K562 (cell line): Measurements from ENCODE around the gene RGS9. TPM values are rescaled to one million over a fixed set of nuclear protein-coding genes. Genes with fewer than 3 reads are reported as not detected.

Experiments
- COPS2 ChIP-seq: fragments of 450-650 bp; conservative IDR thresholded peaks from 2 replicates; pipeline ENCODE4 v1.6.1; 2016; ENCODE audit warnings: mild to moderate bottlenecking, moderate library complexity
- EWSR1 ChIP-seq: fragments of 450-650 bp; IDR thresholded peaks from 2 replicates; pipeline ENCODE4 v1.6.1; 2018; ENCODE audit warnings: borderline replicate concordance, mild to moderate bottlenecking, low read depth, moderate library complexity; ENCODE audit not compliant: partially characterized antibody
- HIVEP1 ChIP-seq: fragments of 250-450 bp; sonication (Bioruptor Pico); IDR thresholded peaks from 2 replicates; pipeline ENCODE4 v1.4.0; 2020; ENCODE audit warnings: mild to moderate bottlenecking
- JUN ChIP-seq, 2 experiments: sonication (generic) in 1 of 2; formaldehyde crosslinking in 1 of 2; IDR thresholded peaks; 2 replicates each; pipeline versions ENCODE4 v1.6.1 to v1.8.0; 2012 to 2022; ENCODE audit warnings: borderline replicate concordance in 2 of 2, mild to moderate bottlenecking in 2 of 2, improper control_type of control experiment in 1 of 2, low read depth in 1 of 2, low read length in 1 of 2, missing genetic modification reagents in 1 of 2
- MCM7 ChIP-seq, 2 experiments: fragments of 450-650 bp; IDR thresholded peaks; 2 replicates each; pipeline ENCODE4 v1.6.1; 2016 to 2018
- MTA2 ChIP-seq: fragments of 450-650 bp; IDR thresholded peaks from 2 replicates; pipeline ENCODE4 v1.6.1; 2016; ENCODE audit warnings: low read depth
- NFE2 ChIP-seq: IDR thresholded peaks from 2 replicates; pipeline ENCODE4 v1.6.1; 2014; ENCODE audit warnings: antibody characterized with exemption, low read depth
- NFXL1 ChIP-seq: fragments of 450-650 bp; formaldehyde crosslinking; IDR thresholded peaks from 2 replicates; pipeline ENCODE4 v1.4.0; 2021; ENCODE audit warnings: mild to moderate bottlenecking
- PHF8 ChIP-seq: fragments of 200-600 bp; sonication (generic); IDR thresholded peaks from 2 replicates; pipeline ENCODE4 v1.6.1; 2012; ENCODE audit warnings: mixed run types, mild to moderate bottlenecking, inconsistent platforms, low read length, moderate library complexity, borderline replicate concordance
- RFX1 ChIP-seq: fragments of 450-650 bp; IDR thresholded peaks from 2 replicates; pipeline ENCODE4 v1.6.1; 2016; ENCODE audit warnings: mild to moderate bottlenecking, moderate library complexity
- SAFB2 ChIP-seq: fragments of 200-400 bp; formaldehyde crosslinking; IDR thresholded peaks from 2 replicates; pipeline ENCODE4 v1.6.1; 2018; ENCODE audit warnings: borderline replicate concordance, low read length, low read depth, moderate library complexity; ENCODE audit not compliant: severe bottlenecking
- SMAD1 ChIP-seq: fragments of 150-350 bp; IDR thresholded peaks from 2 replicates; pipeline ENCODE4 v1.6.1; 2014; ENCODE audit warnings: low read length, low read depth; ENCODE audit not compliant: partially characterized antibody
- THRAP3 ChIP-seq: fragments of 450-650 bp; IDR thresholded peaks from 2 replicates; pipeline ENCODE4 v1.6.1; 2016; ENCODE audit warnings: mild to moderate bottlenecking, inconsistent platforms, borderline replicate concordance
- ZFP30 ChIP-seq: fragments of 250-450 bp; sonication (Bioruptor Pico); IDR thresholded peaks from 2 replicates; pipeline ENCODE4 v1.8.0; 2022; ENCODE audit warnings: moderate library complexity, mild to moderate bottlenecking, inconsistent platforms, borderline replicate concordance
- ZNF174 ChIP-seq: fragments of 250-450 bp; sonication (Bioruptor Pico); IDR thresholded peaks from 2 replicates; pipeline ENCODE4 v1.4.0; 2020; ENCODE audit warnings: mild to moderate bottlenecking
- ZNF224 ChIP-seq: sonication (generic); formaldehyde crosslinking; IDR thresholded peaks from 2 replicates; pipeline ENCODE4 v1.8.0; 2022; ENCODE audit warnings: mild to moderate bottlenecking, missing genetic modification reagents
- ZNF830 ChIP-seq: fragments of 250-450 bp; sonication (Bioruptor Pico); IDR thresholded peaks from 2 replicates; pipeline ENCODE4 v1.5.0; 2021; ENCODE audit warnings: mild to moderate bottlenecking
- polyA plus RNA-seq, 8 experiments: library from polyadenylated mRNA; depleted of rRNA in 4 of 8; stranded (reverse) in 5 of 8; unstranded in 3 of 8; fragments of >200 nt; fragmentation: Nextera tagmentation in 2 of 8; fragmentation: Illumina TruSeq in 1 of 8; extraction: Ambion mirVana in 2 of 8; extraction: Trizol in 1 of 8; gene quantifications; 2 replicates each; pipeline versions ENCODE4 v1.2.1 to v1.2.3, GENCODE V29; 2011 to 2014; ENCODE audit warnings: inconsistent platforms in 1 of 8, missing spikeins in 1 of 8
- total RNA-seq, 7 experiments: library from RNA; depleted of rRNA in 6 of 7; stranded (reverse); fragments of >200 nt in 6 of 7; fragmentation: Illumina TruSeq in 2 of 7; extraction: Trizol in 2 of 7; gene quantifications; 2 replicates each; pipeline versions ENCODE4 v1.2.1 to v1.2.3, GENCODE V29; 2011 to 2021; ENCODE audit warnings: low replicate concordance in 1 of 7
- TF ChIP-seq, protein P1 (sequence below): IDR thresholded peaks from 2 replicates; pipeline ENCODE4 v1.6.1; 2012; ENCODE audit warnings: low read depth, low read length, improper control_type of control experiment, borderline replicate concordance
- TF ChIP-seq, protein P2 (sequence below), 2 experiments: fragments of 450-650 bp in 1 of 2; IDR thresholded peaks; 2 replicates each; pipeline ENCODE4 v1.6.1; 2011 to 2017; ENCODE audit warnings: low read depth in 2 of 2, antibody characterized with exemption in 1 of 2, borderline replicate concordance in 1 of 2, low read length in 1 of 2, mild to moderate bottlenecking in 1 of 2, mixed read lengths in 1 of 2; ENCODE audit not compliant: control insufficient read depth in 1 of 2
- TF ChIP-seq, protein P3 (sequence below): fragments of 450-650 bp; conservative IDR thresholded peaks from 2 replicates; pipeline ENCODE4 v1.6.1; 2016; ENCODE audit warnings: missing genetic modification characterization, low read depth, mild to moderate bottlenecking, control low read depth, missing compliant biosample characterization

RGS9 gene
- total and polyA plus RNA-seq, 9 of the 15 experiments (the other 6 are each of a cell fraction or from before 2014, with no cell fraction given) = 0.18 to 1.4 (median 0.55) TPM

DNA sequence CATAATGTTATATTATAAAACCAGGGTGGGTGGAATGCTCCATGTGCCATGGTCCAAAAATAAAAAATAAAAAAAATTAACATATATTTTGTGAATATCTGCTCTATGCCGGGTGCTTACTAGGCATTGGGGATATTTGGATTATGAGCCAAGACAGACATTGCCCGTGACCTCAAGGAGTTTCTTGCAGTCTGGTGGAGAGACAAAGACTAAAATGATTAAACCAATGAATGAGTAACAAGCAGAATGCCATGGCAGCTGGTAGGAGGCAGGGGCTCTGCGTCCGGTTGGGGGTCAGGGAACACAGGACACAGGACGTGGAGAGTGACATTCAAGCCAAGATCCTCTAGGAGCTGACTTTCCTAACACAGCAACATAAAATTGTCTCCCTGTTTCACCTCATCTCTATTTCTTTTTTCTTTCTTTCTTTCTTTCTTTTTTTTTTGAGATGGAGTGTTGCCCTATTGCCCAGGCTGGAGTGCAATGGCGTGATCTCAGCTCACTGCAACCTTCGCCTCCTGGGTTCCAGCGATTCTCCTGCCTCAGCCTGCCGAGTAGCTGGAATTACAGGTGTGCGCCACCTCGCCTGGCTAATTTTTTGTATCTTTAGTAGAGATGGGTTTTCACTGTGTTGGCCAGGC lies 35.4 kb downstream of the RGS9 start (continued):
- TF ChIP-seq PHF8 (no peak), RFX1 (no peak), HIVEP1 (no peak), NFXL1 (CRISPR knock-in tag) (no peak), EWSR1 (no peak), MTA2 (0 out of 2 replicates have a peak, but pooled peaks have one; percentile 10), SMAD1 (no peak), JUN (IDR thresholded peaks at IDR 0.05; ENCODE audit: borderline replicate concordance, low read depth, low read length) (no peak), JUN (CRISPR knock-in tag; IDR thresholded peaks at IDR 0.05; ENCODE audit: borderline replicate concordance) (no peak), THRAP3 (no peak), ZNF830 (no peak), COPS2 (no peak), MCM7 (IDR thresholded peaks at IDR 0.05) (0 out of 4 replicates have a peak, but pooled peaks of 1 of the 2 experiments have one; percentile 18), ZNF224 (CRISPR knock-in tag) (no peak), SAFB2 (no peak), ZFP30 (CRISPR knock-in tag) (no peak), NFE2 (no peak), ZNF174 (no peak)
- TF ChIP-seq, protein P1, sequence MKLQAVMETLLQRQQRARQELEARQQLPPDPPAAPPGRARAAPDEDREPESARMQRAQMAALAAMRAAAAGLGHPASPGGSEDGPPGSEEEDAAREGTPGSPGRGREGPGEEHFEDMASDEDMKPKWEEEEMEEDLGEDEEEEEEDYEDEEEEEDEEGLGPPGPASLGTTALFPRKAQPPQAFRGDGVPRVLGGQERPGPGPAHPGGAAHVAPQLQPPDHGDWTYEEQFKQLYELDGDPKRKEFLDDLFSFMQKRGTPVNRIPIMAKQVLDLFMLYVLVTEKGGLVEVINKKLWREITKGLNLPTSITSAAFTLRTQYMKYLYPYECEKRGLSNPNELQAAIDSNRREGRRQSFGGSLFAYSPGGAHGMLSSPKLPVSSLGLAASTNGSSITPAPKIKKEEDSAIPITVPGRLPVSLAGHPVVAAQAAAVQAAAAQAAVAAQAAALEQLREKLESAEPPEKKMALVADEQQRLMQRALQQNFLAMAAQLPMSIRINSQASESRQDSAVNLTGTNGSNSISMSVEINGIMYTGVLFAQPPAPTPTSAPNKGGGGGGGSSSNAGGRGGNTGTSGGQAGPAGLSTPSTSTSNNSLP = no peak
- TF ChIP-seq, protein P2, sequence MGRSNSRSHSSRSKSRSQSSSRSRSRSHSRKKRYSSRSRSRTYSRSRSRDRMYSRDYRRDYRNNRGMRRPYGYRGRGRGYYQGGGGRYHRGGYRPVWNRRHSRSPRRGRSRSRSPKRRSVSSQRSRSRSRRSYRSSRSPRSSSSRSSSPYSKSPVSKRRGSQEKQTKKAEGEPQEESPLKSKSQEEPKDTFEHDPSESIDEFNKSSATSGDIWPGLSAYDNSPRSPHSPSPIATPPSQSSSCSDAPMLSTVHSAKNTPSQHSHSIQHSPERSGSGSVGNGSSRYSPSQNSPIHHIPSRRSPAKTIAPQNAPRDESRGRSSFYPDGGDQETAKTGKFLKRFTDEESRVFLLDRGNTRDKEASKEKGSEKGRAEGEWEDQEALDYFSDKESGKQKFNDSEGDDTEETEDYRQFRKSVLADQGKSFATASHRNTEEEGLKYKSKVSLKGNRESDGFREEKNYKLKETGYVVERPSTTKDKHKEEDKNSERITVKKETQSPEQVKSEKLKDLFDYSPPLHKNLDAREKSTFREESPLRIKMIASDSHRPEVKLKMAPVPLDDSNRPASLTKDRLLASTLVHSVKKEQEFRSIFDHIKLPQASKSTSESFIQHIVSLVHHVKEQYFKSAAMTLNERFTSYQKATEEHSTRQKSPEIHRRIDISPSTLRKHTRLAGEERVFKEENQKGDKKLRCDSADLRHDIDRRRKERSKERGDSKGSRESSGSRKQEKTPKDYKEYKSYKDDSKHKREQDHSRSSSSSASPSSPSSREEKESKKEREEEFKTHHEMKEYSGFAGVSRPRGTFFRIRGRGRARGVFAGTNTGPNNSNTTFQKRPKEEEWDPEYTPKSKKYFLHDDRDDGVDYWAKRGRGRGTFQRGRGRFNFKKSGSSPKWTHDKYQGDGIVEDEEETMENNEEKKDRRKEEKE (IDR thresholded peaks at IDR 0.05; ENCODE audit: borderline replicate concordance in 1 of 2, control insufficient read depth in 1 of 2, low read depth in 2 of 2, low read length in 1 of 2) = no peak
- TF ChIP-seq, protein P3, sequence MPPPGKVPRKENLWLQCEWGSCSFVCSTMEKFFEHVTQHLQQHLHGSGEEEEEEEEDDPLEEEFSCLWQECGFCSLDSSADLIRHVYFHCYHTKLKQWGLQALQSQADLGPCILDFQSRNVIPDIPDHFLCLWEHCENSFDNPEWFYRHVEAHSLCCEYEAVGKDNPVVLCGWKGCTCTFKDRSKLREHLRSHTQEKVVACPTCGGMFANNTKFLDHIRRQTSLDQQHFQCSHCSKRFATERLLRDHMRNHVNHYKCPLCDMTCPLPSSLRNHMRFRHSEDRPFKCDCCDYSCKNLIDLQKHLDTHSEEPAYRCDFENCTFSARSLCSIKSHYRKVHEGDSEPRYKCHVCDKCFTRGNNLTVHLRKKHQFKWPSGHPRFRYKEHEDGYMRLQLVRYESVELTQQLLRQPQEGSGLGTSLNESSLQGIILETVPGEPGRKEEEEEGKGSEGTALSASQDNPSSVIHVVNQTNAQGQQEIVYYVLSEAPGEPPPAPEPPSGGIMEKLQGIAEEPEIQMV (tag) = no peak
